NOMO-1 treated with DMSO at 0.1 percent for 48 hours (cell line): ENCODE results near the gene KRTAP10-12.
"Not testable (repeated sequence)": the region's sequence is repeated elsewhere in the genome, so short reads cannot be mapped to it uniquely, and the experiment has no call there.

Experiments used
- DNase-seq: peaks from one replicate; lab custom pipeline; 2025; ENCODE audit not compliant: unreplicated experiment; lab: John Stamatoyannopoulos, UW

KRTAP10-12 gene

DNA sequence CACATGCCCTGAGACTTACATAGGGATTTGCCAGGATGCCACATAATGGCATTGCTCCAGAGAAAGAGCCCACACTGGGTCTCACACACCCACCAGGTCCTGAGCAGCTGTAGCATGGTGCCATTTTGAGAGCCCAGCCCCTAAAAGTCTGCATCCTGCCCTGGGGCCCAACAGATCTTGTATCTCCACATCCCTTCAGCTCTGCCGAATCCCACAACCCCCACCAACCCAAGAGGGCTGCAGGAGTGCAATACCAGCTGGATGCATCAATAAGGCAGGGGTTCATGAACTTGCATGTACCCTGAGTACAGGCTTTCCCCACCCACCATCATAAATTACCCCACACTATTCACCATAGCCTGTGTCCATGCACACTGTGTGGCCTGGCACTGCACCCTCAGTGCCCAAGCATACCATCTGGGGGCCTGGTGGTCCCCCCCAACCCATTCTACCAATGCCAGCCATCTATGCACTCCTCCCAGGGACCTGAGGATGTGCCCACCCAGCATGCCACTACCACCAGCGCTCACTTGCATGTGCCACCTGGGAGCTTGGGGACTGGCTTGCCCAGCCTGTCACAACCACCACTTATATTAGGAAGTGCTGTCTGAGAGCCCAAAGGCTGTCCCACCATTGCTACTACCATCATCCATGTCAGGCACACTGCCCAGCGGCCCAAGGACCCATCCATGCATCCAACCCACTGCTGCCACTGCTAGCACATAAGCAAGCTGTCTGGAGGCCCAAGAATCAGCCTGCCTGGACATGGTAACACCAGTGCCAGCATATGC, 26.1 kb upstream of the KRTAP10-12 start:
- DNase-seq, result no peak

DNA sequence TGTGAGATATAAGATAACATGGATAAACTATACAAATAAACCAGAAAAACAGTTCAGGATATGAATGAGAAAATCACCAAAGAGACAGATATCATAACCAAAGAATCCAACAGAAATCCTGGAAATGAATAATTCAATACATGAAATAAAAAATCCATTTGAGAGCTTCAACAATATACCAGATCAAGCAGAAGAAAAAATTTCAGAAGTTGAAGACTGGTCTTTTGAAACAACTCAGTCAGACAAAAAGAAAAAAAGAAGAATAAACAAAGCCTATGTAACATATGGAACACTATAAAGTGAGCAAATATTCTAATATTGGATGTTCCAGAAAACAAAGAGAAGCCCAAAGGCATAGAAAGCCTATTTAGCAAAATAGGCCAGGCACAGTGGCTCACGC, 25.1 kb upstream of the KRTAP10-12 start:
- DNase-seq, result no peak

DNA sequence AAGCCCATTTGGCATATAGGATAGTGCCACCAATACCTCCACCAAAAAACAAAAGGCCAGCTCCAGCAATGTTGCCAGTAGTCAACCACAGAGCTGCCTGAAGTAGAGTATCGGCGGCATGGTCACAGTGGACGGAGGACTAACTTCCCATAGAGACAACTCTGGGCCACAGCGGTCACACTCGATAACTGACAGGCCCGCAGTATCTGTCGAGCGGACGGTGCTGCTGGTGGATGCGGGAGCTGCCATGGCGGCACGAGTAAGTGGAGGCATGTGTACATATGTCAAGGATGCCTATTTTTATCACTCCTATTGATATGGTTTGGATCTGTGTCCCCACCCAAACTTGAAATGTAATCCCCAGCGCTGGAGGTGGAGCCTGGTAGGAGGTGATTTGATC, 19.1 kb upstream of the KRTAP10-12 start:
- no peak for DNase-seq

DNA sequence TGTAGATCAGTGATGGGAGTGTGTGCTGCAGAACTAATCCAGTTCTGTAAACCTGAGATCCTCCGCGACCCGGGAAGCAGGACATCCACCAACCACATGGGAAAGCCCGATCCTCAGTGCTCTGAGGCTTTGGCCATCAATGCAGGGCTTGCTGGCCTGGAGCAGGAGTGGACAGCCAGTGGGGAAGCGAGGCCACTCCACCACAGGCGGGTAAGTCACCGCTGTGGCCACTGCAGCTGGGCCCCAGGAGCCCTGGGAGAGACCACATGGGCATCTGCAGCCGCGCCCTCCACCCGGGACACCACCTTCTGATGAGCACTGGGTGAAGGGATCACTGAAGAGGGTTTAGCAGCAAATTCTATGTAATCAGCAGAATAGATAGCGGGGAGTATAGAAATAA, 15.8 kb upstream of the KRTAP10-12 start:
- DNase-seq, result no peak

DNA sequence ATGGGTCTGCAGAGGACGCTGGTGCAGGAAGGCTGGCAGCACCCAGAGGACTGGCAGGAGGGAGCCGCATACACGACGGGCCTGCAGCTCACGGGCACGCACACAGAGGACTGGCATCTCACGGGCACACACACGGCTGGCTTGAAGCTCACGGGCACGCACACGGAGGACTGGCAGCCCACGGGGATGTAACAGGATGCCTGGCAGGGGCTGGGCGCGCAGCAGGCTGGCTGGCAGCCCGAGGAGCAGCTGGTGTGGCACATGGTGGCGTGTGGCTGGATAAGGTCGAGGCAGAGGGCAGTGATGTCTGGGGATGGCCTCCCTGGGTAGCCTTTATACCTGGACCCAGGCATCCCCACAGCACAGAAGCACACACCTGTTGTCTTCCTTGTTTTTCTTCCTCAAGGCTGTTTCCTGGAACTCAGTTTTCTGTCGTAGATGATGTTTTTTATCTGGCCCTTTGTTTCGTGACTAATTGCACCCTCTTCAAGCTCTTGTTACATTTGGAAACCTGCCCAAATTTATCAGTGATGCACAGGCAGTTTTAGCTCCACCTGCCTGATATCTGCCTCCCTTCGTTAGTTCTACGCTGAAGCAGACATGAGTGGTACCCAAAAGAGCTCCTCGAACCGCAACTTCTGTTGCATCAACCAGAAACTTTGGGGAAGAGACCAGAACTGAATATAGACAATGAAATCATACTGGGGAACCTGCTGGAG, 15.0 kb upstream of the KRTAP10-12 start, which contains the start of gene KRTAP12-1:
KRTAP12-1 (minus strand) TSS at position 303 of the 719 bp plus-strand sequence; CDS start at position 263, 40 bp downstream.
- no peak for DNase-seq

DNA sequence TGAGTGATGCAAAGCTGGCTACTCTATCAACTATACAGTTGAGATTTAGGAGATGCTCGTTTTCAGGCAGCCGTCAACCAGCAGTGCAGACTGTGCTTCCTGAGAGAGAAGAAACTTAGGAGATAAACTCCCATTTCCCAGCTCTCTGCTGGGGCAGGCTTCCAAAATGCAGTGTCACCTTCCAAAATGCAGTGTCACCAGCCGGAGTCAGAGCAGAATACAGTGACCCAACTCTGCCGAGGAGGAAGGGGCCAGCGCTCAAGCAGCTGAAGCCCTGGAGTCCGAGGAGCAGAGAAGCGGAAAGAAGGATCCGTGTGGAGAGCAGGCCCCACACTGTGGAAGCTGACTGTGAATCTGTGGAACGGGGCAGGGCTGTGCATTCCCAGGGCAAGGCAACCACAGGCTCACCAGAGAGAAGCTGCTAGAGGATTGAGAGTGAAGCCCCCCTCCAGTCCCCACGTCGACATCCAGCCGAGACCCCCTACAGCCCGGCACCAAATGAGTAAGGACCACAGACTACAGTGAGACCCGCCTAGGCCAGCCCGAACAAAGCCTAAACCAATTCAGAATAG, 14.3 kb upstream of the KRTAP10-12 start:
- no peak for DNase-seq

DNA sequence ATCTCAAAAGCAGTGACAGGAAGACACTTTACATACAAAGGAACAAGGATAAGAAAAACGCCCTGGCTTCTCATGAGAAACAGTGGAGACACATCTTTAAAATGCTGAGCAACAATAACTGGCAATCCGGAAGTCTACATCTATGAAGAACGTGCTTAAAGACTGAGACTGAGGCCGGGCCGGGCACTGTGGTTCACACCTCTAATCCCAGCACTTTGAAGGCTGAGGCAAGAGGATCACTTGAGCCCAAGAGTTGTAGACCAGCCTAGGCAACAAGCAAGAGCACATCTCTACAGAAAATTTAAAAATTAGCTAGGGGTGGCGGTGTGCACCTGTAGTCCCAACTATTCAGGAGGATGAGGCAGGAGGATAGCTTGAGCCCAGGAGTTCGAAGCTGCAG, 12.9 kb upstream of the KRTAP10-12 start:
- no peak for DNase-seq

DNA sequence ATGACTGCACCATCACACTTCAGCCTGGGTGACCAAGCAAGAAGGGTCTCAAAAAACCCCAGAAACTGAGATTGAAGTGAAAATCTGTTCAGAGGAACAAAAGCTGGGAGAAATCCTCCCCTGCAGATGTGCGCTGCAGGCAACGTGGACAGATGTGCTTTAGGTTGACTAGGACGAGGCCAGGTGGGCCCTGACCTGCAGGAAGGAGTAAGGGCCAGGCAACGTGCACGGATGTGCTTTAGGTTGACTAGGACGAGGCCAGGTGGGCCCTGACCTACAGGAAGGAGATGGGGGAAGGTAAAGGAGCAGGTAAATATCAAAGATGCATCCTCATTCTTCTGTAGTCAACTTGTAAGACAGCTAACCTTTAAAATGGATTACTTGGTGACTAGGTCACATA, 12.5 kb upstream of the KRTAP10-12 start:
- DNase-seq, result no peak

DNA sequence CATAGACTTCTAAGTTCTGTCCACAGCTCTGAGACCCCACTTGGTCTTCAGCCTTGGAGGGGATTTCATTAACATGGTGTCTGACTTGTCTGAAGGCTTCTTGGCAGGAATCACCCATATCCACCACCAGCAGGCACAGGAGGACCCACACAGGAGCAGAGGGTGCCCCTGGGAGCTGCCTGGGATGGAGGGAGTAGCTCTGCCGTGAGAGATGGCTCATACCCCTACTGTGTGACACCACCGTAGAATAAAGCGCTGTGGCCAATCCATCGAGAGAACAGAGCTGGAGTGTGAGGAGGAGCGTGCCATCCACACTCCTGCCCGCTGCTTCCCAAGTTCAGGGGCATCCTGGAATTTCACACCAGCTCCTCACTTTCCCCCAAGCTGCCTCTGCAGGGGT, 11.9 kb upstream of the KRTAP10-12 start:
- not testable (repeated sequence) for DNase-seq

DNA sequence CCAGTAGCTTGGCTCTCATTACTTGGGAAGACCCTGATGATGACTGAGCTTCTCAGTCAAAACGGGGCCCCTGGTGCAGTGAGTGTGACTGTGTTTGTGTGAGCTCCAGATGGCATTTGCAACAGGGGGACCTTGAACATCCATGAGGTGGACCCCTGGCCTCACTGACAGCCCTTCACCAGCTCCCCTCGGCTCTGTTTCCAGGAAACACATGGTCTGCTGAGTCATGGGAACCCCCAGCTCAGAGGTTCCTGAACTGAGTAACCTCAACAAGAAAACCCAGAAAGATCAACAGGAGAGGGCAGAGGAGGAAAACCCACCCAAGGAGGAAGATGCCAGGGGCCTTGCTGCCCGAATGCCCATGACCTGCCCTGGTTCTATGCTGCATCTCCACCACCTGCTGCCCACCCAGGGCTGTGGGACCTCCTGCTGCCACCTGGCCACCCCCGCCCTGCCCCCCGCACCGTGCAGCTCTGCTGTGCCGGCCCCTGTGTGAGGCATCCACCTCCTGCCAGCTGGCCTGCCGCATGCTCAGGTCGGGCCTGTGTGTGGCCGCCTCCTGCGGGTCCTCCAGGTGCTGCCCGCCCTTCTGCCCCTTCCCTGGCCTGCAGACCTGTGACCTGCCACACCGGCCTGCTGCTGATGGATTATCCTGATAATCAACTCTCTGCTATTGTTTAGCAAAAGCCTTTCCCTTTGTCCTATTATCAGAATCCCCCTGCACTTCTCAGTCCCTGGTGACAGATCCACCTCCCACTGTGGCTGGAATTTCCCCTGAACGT, 10.8 kb upstream of the KRTAP10-12 start:
- no peak for DNase-seq

DNA sequence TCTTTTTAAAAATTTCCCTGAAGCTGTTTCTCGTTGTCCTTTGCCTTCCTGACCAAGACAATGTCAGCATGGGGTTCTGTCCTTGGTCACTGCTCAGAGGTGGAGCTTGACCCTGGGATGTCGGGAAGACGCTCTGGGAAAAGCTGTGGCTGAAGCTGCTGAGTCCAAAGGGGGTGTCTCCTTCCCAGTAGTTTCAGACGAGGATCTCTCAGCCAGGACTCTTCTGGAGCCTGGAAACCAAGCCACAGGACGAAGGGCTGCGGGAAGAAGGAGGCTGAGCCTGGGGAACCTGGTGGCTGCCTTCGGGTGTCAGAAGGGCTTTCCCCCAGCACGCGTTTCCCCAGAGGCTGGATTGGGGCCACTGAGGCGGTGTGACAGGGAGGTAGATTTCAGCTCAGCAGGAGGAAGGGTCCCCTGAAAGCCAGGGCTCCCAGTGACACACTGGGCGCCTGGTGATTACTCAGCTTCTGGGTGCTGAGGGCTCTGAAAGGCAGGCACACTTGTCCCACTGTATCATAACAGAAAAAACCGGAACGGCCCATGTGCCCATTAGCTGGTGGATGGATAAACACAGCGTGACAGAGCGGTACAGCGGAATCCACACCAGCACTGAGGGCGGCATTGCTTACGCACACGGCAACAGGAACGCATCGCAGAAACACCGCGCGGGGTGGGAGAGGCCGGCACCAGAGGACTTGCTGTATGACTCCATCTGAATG, 10.0 kb upstream of the KRTAP10-12 start:
- DNase-seq, result no peak

DNA sequence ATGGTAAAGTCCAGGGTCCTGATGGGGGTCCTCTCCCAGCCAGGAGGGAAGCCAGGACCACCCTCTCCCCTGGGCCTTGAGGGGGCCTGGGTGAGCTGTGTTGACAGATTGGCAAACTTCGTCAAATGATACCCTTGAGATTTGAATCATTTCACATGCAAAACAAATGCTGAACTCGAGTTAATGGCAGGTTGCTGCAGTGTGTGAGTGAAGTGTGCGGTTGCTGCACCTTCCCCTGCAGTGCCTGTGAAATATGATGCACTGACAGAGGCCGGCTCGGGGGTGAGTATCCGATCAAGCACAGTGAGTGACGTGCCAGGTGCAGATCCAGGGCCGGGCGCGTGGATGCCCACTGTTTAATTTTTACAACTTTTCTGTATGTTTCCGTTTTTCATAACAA, 9.3 kb upstream of the KRTAP10-12 start:
- DNase-seq, result no peak

DNA sequence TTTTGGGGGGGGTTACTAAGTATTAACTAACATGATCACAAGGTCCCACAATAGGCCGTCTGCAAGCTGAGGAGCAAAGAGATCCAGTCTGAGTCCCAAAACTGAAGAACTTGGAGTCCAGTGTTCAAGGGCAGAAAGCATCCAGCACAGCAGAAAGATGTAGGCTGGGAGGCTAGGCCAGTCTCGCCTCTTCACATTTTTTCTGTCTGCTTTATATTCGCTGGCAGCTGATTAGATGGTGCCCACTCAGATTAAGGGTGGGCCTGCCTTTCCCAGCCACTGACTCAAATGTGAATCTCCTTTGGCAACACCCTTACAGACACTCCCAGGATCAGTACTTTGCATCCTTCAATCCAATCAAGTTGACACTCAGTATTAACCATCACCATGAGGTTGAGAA, 7.2 kb upstream of the KRTAP10-12 start:
- not testable (repeated sequence) for DNase-seq

DNA sequence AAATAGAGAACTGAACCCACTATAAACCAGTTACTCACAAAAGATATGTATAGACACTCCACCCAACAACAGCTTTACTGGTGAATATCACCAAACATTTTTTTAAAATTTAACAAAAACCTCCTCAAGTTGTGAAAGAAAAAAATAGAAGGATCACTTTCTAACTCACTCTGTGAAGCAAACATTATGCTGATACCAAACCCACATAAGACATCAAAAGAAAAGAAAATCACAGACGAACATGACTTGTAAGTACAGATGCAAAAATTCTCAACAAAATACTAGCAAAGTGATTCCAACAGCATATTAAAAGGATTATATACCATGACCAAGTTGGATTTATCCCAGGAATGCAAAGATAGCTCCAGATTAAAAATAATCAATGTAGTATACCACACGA, 5.3 kb upstream of the KRTAP10-12 start:
- no peak for DNase-seq

DNA sequence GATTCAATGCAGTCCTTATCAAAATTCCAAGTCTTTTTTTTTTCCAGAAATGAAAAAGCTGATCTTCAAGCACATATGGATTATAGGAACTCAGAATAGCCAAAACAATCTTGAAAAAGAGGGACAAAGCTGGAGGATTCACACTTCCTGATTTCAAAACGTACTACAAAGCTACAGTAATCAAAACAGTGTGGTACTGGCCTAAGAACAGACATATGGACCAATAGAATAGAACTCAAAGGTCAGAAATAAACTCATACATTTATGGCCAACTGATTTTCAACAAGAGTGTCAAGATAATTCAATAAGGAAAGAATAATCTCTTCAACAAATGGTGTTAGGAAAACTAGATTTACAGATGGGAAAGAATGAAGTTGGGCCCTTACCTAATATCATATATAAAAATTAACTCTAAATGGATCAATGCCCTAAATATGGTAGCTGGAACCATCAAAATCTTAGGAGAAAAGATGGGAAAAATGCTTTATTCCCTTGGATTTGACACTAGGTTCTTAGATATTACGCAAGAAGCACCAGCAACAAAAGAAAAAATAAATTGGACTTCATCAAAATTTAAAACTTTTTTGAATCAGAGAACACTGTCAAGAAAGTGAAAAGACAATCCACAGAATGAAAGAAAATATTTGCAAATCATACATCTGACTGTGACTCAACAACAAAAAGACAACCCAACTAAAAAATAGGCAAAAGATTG, 4.0 kb upstream of the KRTAP10-12 start:
- no peak for DNase-seq

DNA sequence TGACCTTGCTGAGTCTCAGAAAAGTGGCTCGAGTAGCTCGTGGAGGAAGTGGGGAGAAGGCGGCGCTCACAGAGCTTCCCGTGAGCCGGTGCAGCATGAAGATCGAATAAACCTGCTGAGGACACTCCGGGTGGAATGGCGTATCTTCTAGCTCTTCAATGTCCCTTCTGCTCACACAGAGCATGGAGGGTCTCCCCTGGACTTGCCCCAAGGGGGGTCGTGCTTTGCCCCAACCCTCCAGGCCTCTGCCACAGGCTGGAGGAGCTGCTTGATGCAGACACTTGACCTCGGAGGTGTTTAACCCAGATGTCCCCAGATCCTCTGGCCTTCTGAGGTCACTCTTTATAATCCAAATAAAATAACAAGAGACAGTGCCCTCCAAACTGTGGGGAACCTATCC, 2.2 kb upstream of the KRTAP10-12 start:
- DNase-seq, result no peak

DNA sequence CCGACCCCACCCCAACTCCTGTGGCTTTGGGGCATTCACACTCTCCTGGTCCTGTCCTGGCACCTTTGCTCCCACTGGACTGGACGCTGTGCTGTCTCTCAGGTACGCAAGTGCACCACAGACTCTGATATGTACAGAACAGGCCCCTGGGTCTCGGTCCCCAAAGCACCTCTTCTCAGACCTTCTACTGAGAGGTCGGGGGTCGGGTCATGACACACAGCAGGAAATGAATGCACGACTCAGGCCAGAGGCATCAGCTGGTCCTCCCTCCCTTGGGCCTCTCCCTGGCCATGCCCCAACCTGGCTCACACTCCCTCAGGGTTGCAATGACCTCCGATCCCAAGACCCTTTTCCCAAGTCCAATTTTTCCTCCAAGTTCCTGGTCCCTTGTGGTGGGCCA, 1.8 kb upstream of the KRTAP10-12 start:
- DNase-seq, result no peak

DNA sequence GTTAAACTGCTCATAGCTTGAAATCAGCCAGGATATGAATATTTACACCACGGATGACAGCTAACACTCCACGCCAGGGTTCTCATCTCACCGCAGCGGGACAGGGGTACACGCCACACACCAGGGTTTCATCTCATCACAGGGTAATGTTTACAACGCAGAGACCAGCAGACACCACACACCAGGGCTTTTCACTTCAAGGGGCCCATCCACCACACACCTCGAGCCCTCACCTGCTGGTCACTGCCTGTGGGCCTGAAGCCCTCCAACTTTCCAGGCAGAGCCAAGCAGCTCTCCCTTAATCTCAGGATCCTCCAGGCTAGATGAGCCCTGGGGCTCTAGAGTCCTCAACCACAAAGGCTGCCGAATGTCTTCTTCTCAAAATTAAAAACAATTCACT, 1.3 kb upstream of the KRTAP10-12 start:
- DNase-seq, result no peak

DNA sequence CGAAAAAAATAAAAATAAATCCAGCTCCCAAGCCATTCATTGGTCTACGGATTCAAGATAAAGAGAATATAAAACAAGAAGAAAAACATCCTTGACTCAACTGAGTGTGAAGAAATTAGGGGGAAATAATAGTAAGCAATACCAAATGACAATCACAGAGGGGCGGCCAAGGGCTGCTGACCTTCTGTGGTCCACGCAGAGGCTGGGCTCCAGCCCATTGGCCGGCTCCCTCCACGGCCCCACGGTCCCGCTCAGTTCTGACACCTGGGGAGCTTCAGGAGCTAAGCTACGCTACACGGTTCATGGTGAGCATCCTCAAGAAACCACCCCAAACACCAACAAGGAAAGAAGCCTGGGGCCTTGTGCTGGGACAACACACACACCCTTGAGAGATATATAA, 400 bp upstream of the KRTAP10-12 start:
- DNase-seq, result no peak
